Activated naive CD4-positive, alpha-beta T cell treated with anti-CD3 and anti-CD28 coated beads, Interleukin-2, amount 50 U/mL, for 72 hours (primary cell): Measurements from ENCODE around the gene CYTH4. TPM values are rescaled to one million over a fixed set of nuclear protein-coding genes. Genes with fewer than 3 reads are reported as not detected.
A peak's percentile ranks its signal among the peaks of the same experiment; 100 is the strongest.

Source experiments
- ATAC-seq, 2 donors: fragments of 150-1000 bp; cut with Tn5 transposase; 2 replicates each; pipeline ENCODE4 v1.10.0; 2021; ENCODE audit warnings: mild to moderate bottlenecking in 2 of 2, moderate library complexity in 2 of 2
- DNase-seq, 2 donors: peaks; one replicate each; pipeline ENCODE4 v3.0.0; 2021 to 2022; ENCODE audit warnings: low spot score in 2 of 2
- H3K27ac Mint-ChIP-seq, 2 donors: one replicate each; pipeline ENCODE4 v1.8.0; 2022; ENCODE audit warnings: mild to moderate bottlenecking in 2 of 2, mixed read lengths in 2 of 2
- H3K36me3 Mint-ChIP-seq, 2 donors: one replicate each; pipeline ENCODE4 v1.8.0; 2022; ENCODE audit warnings: mixed read lengths in 2 of 2
- H3K9me3 Mint-ChIP-seq, 2 donors: one replicate each; pipeline ENCODE4 v1.8.0; 2022; ENCODE audit warnings: mixed read lengths in 2 of 2
- total RNA-seq, 2 donors: library from RNA; stranded (reverse); gene quantifications; one replicate each; pipeline ENCODE4 v1.2.3, GENCODE V29; 2022

CYTH4 gene
- total RNA-seq, 2 donors from 2014 or later = 60.7 to 69.7 TPM

- no peak for DNase-seq
- H3K36me3 Mint-ChIP-seq = peaks cover 0 to 6% of the 10 kb centered on the region in 2 donors
- H3K27ac Mint-ChIP-seq = no peak overlapping the region
- no peak for ATAC-seq
- H3K9me3 Mint-ChIP-seq = no peaks in the 10 kb centered on the region
These were observed 5.5 kb upstream of the CYTH4 start for GRCh38 chr22:37276776-37277175.

GRCh38 chr22:37277384-37277783 lies 4.9 kb upstream of the CYTH4 start:
- Mint-ChIP-seq H3K27ac (peak overlapping the region; percentile 7 to 90), H3K36me3 (peaks cover 1 to 10% of the 10 kb centered on the region in 2 donors), H3K9me3 (no peaks in the 10 kb centered on the region)
- DNase-seq (no peak), ATAC-seq (no peak)

DNA sequence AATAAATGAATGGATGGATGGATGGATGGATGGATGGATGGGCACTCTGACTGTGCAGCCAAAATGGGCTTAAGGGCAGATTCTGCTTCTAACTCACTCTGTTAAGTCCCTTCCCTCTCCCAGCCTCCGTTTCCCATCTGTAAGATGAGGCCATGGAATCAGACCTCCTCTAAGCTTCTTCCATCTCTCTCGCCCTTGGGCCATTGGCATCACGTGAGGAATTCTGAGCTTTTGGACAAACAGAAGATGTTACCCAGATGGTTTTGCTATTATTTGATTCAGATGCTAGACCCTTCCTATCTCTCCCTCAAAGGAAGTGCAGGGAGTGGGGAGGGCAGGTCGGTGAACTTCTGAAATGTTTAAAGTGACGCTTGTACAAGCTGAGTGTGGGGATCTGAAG lies 4.0 kb upstream of the CYTH4 start:
- DNase-seq = no peak
- H3K27ac Mint-ChIP-seq = no peak overlapping the region
- no peak for ATAC-seq
- peaks cover 10 to 19% of the 10 kb centered on the region in 2 donors for H3K36me3 Mint-ChIP-seq
- no peaks in the 10 kb centered on the region for H3K9me3 Mint-ChIP-seq

DNA sequence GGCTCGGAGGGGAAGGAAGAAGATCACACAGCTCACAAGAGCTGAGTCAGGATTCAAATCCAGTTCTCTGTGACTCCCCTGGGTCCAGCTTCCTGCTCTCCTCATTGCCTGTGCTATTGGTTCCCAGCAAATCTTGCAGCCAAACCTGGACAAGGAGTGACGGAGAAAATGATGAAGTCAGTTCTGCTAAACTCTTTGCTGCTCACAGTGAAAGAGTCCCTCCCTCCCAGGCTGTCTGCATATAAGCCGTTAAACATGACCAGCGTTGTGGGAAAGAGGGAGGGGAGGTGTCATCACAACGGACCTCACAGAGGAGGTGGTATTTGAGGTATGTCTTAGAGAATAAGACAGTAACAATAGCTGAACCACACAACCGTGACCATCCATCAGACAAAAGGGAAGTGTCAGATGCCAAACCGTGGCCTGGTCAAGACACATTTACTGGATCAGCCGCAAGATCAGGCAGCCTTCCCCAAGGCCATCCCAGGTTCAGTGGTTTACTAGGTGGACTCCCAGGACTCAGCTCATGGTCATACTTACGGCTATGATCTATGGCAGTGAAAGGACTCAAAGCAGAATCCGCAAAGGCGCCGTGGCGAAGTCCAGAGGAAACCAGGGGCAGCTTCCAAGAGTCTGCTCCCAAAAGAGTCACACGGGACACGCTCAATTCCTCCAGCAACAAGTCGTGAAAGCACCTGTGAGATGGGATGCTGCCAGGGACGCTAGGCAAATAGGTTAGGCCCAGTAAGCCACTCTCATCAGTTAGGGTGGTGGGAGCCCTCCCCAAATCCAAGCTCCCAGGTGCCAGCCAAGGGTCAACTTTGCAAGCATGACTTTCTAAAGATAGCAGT lies 2.8 kb upstream of the CYTH4 start:
- Mint-ChIP-seq H3K36me3 (peaks cover 15 to 28% of the 10 kb centered on the region in 2 donors), H3K27ac (peak overlapping the region in 1 of 2 donors; percentile 28), H3K9me3 (no peaks in the 10 kb centered on the region)
- ATAC-seq (no peak), DNase-seq (no peak)

DNA sequence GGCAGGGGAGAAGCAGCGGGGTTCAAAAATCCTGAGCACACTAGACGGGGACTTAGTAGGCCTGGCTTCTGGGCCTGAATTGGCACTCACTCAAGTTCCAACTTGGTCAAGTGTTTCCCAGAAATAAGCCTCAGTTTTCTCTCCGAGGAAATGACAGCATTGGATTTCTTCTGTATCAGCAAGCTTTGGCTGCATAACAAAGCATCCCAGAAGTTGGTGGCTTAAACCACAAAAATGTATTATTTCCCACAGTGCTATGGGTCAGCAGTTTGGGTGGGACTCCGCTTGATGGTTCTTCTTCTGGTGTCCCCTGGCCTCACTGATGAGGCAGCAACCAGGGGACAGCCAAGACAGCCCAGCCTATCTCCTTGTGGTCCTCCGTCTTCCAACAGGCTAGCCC lies 1.6 kb upstream of the CYTH4 start:
- no peak for ATAC-seq
- no peak for DNase-seq
- H3K27ac Mint-ChIP-seq = no peak overlapping the region
- H3K36me3 Mint-ChIP-seq = peaks cover 15 to 35% of the 10 kb centered on the region in 2 donors
- H3K9me3 Mint-ChIP-seq = no peaks in the 10 kb centered on the region

- DNase-seq (no peak), ATAC-seq (no peak)
- Mint-ChIP-seq H3K27ac (no peak overlapping the region), H3K9me3 (no peaks in the 10 kb centered on the region), H3K36me3 (peaks cover 15 to 40% of the 10 kb centered on the region in 2 donors)
These were observed 1.1 kb upstream of the CYTH4 start for GRCh38 chr22:37281195-37281594.

DNA sequence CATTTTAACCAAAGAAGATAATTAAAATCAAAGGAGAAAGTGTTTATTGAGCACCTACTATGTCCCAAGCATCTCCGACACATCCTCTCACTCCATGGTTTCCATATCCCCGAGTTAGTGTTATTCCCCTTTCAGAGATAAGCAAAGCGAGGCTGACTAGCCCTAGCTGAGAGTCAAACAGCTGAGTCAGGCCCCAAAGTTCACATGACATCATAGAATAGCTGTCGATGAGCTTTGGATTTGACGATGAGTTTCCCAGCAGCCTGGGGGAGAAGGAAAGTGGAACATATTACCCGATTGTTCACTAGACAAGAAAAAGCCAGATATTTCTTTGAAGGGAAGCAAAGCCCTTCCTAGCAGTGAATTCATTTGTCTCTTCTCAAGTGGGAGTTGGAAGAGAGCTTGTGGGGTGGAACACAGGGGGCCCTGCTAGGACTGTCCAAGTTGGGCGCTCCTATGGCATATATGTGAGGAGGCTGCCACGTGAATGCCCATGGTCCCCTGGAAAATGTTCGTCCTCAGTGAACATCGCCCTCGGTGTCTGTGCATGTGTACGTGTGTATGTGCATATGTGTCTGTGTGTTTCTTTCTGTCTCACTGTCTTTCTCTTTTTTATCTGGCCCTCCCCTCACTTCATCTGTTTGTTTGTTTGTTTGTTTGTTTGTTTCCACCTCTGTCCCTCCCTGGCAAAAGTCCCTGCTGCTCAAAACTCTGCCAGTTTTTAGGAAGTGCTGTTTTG lies 493 bp upstream of the CYTH4 start:
- Mint-ChIP-seq H3K27ac (peak overlapping the region; percentile 93 to 100), H3K9me3 (no peaks in the 10 kb centered on the region), H3K36me3 (peaks cover 15 to 46% of the 10 kb centered on the region in 2 donors)
- ATAC-seq (peak; percentile 15 to 42), DNase-seq (no peak)

DNA sequence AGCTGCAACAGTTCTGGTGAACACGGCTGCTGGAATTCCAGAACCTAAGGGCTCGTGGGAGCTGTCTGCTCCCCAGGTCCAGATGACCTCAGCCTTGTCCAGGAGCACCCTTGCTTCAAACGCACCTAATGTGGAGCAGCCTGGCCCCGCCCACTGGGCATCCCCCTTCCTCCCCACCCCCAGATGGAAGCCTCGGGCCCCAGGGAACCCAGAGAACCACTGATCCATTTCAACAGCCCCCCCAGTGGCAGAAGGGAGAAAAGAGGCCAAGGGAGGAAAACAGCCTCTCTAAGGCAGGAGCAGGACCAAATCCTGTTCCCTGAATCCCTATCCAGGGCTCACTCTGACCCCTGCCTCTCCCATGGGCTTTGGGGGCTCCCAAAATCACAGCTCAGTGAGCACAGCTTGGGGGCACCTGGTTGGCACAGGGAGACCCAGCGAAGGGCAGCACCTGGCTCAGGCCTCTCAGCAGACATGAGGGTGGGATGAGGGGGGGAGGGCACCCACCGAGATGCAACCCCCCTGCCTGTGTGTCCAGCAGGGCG lies 1.2 kb downstream of the CYTH4 start:
- H3K27ac Mint-ChIP-seq = peak overlapping the region; percentile 93 to 100
- DNase-seq (no peak), ATAC-seq (peak in 1 of 2 donors; percentile 11)
- H3K36me3 Mint-ChIP-seq = peaks cover 15 to 58% of the 10 kb centered on the region in 2 donors
- H3K9me3 Mint-ChIP-seq = no peaks in the 10 kb centered on the region

DNA sequence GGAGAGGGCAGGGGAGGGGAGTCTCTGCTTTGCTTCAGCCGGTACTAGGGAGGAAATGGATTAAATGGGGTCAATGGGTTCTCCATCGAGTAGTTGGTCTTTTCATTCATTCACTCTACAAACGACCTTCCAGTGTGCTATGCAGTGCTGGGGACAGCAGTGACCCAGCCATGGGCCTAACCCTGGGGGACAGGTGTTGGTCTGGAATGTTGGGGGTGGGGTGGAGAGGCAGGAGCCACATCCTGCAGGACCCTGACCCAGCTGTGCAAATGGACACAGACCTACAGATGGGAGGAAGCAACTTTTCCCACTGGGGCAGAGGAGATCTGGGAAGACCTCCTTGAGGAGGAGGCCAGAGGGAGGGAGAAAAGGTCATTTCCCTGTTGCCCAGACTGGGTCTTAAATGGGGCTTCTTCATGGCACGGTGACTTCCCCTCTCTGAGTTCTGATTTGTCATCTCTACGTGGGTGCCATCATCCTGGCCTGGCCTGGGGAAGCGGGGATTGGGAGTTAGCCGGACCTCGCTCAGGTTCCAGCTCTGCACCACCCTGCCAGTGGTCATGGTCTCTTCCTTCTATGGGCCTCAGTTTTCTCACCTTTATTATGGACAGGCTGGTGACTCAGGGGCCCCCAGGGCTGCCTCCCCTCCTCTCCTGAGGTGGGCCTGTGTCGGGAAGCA lies 2.0 kb downstream of the CYTH4 start:
- ATAC-seq (peak; percentile 1 to 49), DNase-seq (no peak)
- peaks cover 15 to 61% of the 10 kb centered on the region in 2 donors for H3K36me3 Mint-ChIP-seq

DNA sequence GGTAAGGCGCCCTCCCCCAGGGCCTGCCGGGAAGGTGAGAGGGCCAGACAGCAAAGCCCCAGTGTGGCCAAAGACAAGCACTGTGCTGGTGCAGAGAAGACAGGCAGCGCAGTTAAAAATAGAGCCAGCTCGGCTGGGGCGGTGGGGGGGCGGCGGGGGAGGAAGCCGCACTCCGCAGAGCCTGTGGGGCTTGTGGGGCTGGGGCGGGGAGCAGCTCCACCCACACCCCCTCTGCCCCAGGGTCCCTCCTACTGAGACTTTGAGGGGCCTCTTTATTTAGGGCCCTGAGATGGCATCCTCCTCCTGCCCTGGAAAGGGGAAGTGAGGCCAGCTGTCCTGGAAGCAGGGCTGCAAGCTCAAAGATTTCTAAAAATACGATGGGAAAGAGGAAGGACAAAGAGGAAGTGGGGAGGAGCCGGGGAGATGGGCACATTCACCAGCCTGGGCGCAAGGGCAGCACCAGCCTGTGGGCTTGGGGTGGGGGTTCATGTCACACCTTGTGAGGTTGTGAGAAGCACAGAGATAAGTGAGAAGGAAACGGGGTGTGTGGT lies 2.6 kb downstream of the CYTH4 start:
- peak in 1 of 2 donors; percentile 27 for ATAC-seq
- H3K9me3 Mint-ChIP-seq = no peaks in the 10 kb centered on the region
- peaks cover 15 to 64% of the 10 kb centered on the region in 2 donors for H3K36me3 Mint-ChIP-seq

More for the DNA sequence above, 2.0 kb downstream of the CYTH4 start:
- no peaks in the 10 kb centered on the region for H3K9me3 Mint-ChIP-seq
- peak overlapping the region; percentile 89 to 93 for H3K27ac Mint-ChIP-seq

GRCh38 chr22:37285937-37286336 lies 3.6 kb downstream of the CYTH4 start:
- Mint-ChIP-seq H3K36me3 (peaks cover 15 to 65% of the 10 kb centered on the region in 2 donors), H3K9me3 (no peaks in the 10 kb centered on the region), H3K27ac (no peak overlapping the region)
- ATAC-seq (no peak), DNase-seq (no peak)

More for the DNA sequence above, 2.6 kb downstream of the CYTH4 start:
- H3K27ac Mint-ChIP-seq = peak overlapping the region; percentile 63 to 93
- no peak for DNase-seq

- DNase-seq = no peak
- no peaks in the 10 kb centered on the region for H3K9me3 Mint-ChIP-seq
- peaks cover 12 to 69% of the 10 kb centered on the region in 2 donors for H3K36me3 Mint-ChIP-seq
- ATAC-seq = peak; percentile 34 to 57
- peak overlapping the region; percentile 69 to 71 for H3K27ac Mint-ChIP-seq
These were observed 5.2 kb downstream of the CYTH4 start for GRCh38 chr22:37287550-37287951.

DNA sequence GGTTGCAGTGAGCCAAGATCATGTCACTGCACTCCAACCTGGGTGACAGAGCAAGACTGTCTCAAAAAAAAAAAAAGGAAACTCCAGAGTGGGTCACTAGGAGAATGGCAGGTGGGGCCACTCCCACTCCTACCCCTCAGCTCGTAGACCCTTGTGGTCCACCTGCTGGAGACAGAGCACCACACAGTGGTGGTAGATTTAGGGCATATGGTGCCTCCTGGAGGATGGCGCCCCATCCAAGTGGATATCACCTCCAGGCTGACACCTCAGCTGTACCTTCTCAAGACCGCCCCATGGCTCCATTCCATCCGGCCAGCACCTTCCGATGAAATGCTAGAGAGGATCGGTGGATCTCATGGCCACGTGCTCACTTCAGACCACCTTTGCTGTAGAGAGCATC lies 6.2 kb downstream of the CYTH4 start:
- no peaks in the 10 kb centered on the region for H3K9me3 Mint-ChIP-seq
- peak overlapping the region in 1 of 2 donors; percentile 70 for H3K27ac Mint-ChIP-seq
- no peak for ATAC-seq
- no peak for DNase-seq
- peaks cover 4 to 71% of the 10 kb centered on the region in 2 donors for H3K36me3 Mint-ChIP-seq

DNA sequence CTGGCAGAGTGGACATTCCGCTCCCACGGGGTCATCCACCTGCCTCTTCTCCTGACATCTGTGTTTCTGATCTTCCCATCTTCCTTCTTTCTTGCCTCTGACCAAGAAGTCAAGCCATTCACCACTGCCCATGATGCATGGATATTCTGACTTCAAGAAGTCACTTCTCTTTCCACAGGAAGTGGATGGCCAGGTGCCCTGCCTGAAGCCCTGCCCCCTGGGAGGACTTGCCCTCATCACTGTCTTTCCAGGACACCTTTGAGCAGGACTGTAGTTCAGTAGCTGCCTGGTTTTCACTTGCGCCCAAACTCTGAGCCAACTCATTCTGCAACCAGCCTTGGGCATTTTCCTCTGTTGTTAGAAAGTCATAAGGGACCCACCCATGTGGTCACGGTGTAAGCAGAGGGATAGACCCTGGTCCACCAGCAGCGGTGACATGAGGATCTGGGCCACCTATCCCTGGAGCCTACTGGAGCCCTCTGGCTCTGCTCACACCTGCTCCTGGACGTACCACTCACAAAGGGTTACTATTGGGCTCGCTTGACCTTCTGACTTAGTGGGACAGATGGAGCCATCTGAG lies 6.9 kb downstream of the CYTH4 start:
- H3K27ac Mint-ChIP-seq = peak overlapping the region; percentile 70 to 88
- H3K36me3 Mint-ChIP-seq = peaks cover under 1 to 64% of the 10 kb centered on the region in 2 donors
- DNase-seq (no peak), ATAC-seq (peak; percentile 35 to 50)
- no peaks in the 10 kb centered on the region for H3K9me3 Mint-ChIP-seq

DNA sequence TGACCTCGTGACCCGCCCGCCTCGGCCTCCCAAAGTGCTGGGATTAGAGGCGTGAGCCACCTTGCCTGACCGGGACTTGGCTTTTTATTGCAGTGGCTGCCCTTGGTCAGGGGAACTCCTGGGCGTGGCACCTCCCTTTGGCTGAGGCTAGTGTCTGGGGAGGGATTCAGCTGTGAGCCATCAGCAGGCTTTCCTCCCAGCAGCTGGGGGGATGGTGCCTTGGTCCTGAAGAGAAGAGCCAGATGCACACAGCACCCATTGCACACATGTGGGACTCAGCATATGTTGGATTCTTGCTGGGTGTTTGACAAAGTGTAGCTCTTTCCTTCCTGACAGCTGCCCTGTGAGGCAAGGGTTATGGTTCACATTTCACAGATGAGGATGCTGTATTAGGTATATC lies 8.4 kb downstream of the CYTH4 start:
- no peak for DNase-seq
- Mint-ChIP-seq H3K9me3 (no peaks in the 10 kb centered on the region), H3K27ac (peak overlapping the region; percentile 23 to 61), H3K36me3 (peaks cover 0 to 55% of the 10 kb centered on the region in 2 donors)
- ATAC-seq = no peak
